ENCODE results near the gene NPHP4.

Gene NPHP4

GRCh38 chr1:5839881-5840550, 152.2 kb downstream of the NPHP4 start:
- in situ Hi-C loops (cut with MboI; ENCODE audit: low sequenced_read_pairs): no loop called here

GRCh38 chr1:5839161-5839880, 152.9 kb downstream of the NPHP4 start:
- in situ Hi-C loops (cut with MboI; ENCODE audit: low sequenced_read_pairs): no loop called here

- in situ Hi-C loops (cut with MboI; ENCODE audit: low sequenced_read_pairs): no loop called here
Measured at GRCh38 chr1:5837976-5838653, 154.1 kb downstream of the NPHP4 start.

GRCh38 chr1:5836776-5837440, 155.3 kb downstream of the NPHP4 start:
- in situ Hi-C loops (cut with MboI; ENCODE audit: low sequenced_read_pairs): no loop called here

- in situ Hi-C loops (cut with MboI; ENCODE audit: low sequenced_read_pairs): no loop called here
Measured at GRCh38 chr1:5835179-5835562, 157.1 kb downstream of the NPHP4 start.

GRCh38 chr1:5834477-5835178, 157.6 kb downstream of the NPHP4 start:
- in situ Hi-C loops (cut with MboI; ENCODE audit: low sequenced_read_pairs): no loop called here

- in situ Hi-C loops (cut with MboI; ENCODE audit: low sequenced_read_pairs): no loop called here
Measured at GRCh38 chr1:5833911-5834310, 158.3 kb downstream of the NPHP4 start.

GRCh38 chr1:5832916-5833895, 159.0 kb downstream of the NPHP4 start:
- in situ Hi-C loops (cut with MboI; ENCODE audit: low sequenced_read_pairs): no loop called here

- in situ Hi-C loops (cut with MboI; ENCODE audit: low sequenced_read_pairs): no loop called here
Measured at GRCh38 chr1:5831600-5832335, 160.5 kb downstream of the NPHP4 start.

- in situ Hi-C loops (cut with MboI; ENCODE audit: low sequenced_read_pairs): no loop called here
Measured at GRCh38 chr1:5830771-5831599, 161.2 kb downstream of the NPHP4 start.

- in situ Hi-C loops (cut with MboI; ENCODE audit: low sequenced_read_pairs): no loop called here
Measured at GRCh38 chr1:5829414-5829813, 162.8 kb downstream of the NPHP4 start.

GRCh38 chr1:5828308-5828935, 163.8 kb downstream of the NPHP4 start:
- in situ Hi-C loops (cut with MboI; ENCODE audit: low sequenced_read_pairs): no loop called here

- in situ Hi-C loops (cut with MboI; ENCODE audit: low sequenced_read_pairs): no loop called here
Measured at GRCh38 chr1:5827516-5827915, 164.7 kb downstream of the NPHP4 start.

GRCh38 chr1:5826601-5827000, 165.6 kb downstream of the NPHP4 start:
- in situ Hi-C loops (cut with MboI; ENCODE audit: low sequenced_read_pairs): no loop called here

- in situ Hi-C loops (cut with MboI; ENCODE audit: low sequenced_read_pairs): no loop called here
Measured at GRCh38 chr1:5822726-5823125, 169.5 kb downstream of the NPHP4 start.

GRCh38 chr1:5822266-5822665, 170.0 kb downstream of the NPHP4 start:
- in situ Hi-C loops (cut with MboI; ENCODE audit: low sequenced_read_pairs): no loop called here

- in situ Hi-C loops (cut with MboI; ENCODE audit: low sequenced_read_pairs): no loop called here
Measured at GRCh38 chr1:5821540-5822176, 170.6 kb downstream of the NPHP4 start.

Measured in hTERT RPE-1 (cell line).